ENCODE data around the gene LASP1NB.

The LASP1NB gene

DNA sequence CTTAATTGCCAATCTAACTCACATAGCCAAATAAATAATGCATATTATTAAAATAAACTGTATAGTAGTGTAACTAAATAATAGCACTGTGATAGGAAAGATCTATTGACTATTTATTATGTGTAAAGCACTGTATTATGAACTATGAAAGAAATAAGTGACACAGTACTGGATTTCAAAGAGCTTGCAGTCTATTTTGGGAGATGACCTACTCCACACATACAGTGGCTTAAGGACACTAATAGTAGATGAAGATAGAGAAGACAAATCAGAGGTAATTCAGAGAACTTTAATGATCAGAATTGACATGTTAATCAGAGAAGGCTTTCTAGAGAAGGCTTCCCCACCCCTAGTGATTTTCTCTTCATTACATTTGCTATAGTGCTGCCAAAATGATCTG lies 14.6 kb downstream of the LASP1NB start:
- no TSS peak for BruUV-seq (replicated peaks)
- ATAC-seq (no peak), DNase-seq (ENCODE audit: low read depth, low spot score) (no peak)
- no peaks in the 10 kb centered on the region for H3K27me3 ChIP-seq (ENCODE audit: control insufficient read depth, insufficient read depth, low read length)
- TF ChIP-seq TCF7L2 (IDR thresholded peaks at IDR 0.05; ENCODE audit: low read depth, low read length) (no peak), POLR2AphosphoS5 (IDR thresholded peaks at IDR 0.05; ENCODE audit: low read depth, low read length) (no peak), SIN3A (IDR thresholded peaks at IDR 0.05; ENCODE audit: borderline replicate concordance, insufficient read depth, low read depth, low read length) (no peak)
- TF ChIP-seq, protein P1, sequence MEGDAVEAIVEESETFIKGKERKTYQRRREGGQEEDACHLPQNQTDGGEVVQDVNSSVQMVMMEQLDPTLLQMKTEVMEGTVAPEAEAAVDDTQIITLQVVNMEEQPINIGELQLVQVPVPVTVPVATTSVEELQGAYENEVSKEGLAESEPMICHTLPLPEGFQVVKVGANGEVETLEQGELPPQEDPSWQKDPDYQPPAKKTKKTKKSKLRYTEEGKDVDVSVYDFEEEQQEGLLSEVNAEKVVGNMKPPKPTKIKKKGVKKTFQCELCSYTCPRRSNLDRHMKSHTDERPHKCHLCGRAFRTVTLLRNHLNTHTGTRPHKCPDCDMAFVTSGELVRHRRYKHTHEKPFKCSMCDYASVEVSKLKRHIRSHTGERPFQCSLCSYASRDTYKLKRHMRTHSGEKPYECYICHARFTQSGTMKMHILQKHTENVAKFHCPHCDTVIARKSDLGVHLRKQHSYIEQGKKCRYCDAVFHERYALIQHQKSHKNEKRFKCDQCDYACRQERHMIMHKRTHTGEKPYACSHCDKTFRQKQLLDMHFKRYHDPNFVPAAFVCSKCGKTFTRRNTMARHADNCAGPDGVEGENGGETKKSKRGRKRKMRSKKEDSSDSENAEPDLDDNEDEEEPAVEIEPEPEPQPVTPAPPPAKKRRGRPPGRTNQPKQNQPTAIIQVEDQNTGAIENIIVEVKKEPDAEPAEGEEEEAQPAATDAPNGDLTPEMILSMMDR (IDR thresholded peaks at IDR 0.05), result no peak
- TF ChIP-seq, protein P2, sequence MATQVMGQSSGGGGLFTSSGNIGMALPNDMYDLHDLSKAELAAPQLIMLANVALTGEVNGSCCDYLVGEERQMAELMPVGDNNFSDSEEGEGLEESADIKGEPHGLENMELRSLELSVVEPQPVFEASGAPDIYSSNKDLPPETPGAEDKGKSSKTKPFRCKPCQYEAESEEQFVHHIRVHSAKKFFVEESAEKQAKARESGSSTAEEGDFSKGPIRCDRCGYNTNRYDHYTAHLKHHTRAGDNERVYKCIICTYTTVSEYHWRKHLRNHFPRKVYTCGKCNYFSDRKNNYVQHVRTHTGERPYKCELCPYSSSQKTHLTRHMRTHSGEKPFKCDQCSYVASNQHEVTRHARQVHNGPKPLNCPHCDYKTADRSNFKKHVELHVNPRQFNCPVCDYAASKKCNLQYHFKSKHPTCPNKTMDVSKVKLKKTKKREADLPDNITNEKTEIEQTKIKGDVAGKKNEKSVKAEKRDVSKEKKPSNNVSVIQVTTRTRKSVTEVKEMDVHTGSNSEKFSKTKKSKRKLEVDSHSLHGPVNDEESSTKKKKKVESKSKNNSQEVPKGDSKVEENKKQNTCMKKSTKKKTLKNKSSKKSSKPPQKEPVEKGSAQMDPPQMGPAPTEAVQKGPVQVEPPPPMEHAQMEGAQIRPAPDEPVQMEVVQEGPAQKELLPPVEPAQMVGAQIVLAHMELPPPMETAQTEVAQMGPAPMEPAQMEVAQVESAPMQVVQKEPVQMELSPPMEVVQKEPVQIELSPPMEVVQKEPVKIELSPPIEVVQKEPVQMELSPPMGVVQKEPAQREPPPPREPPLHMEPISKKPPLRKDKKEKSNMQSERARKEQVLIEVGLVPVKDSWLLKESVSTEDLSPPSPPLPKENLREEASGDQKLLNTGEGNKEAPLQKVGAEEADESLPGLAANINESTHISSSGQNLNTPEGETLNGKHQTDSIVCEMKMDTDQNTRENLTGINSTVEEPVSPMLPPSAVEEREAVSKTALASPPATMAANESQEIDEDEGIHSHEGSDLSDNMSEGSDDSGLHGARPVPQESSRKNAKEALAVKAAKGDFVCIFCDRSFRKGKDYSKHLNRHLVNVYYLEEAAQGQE (IDR thresholded peaks at IDR 0.05; ENCODE audit: insufficient read depth in 1 of 2, low read depth in 2 of 2, low read length in 1 of 2), result no peak
- H3K9me3 ChIP-seq (ENCODE audit: control insufficient read depth, insufficient read depth, low read depth, low read length), result no peaks in the 10 kb centered on the region
- H3K27ac ChIP-seq (ENCODE audit: low read length), result no peak overlapping the region
- no peaks in the 10 kb centered on the region for H3K4me1 ChIP-seq (ENCODE audit: control insufficient read depth, insufficient read depth, low read length)
- no peak overlapping the region for H3K4me3 ChIP-seq (ENCODE audit: low read depth in 2 of 2, low read length in 2 of 2)
- ChIA-PET POLR2A (interaction anchor here (0.6 kb wide), 1 partner anchor 14 kb away, joined by 3 read pairs; no protein-coding TSS in a partner anchor), CTCF (no interaction called here)
- no peaks in the 10 kb centered on the region for H3K36me3 ChIP-seq (ENCODE audit: control insufficient read depth, insufficient read depth, low read length)
- intact Hi-C loops (cut with micrococcal nuclease; ENCODE audit: unreplicated experiment), result no loop called here
- in situ Hi-C loops (cut with HindIII; ENCODE audit: low pct_unique_long_range_greater_than_20kb, low sequenced_read_pairs), result no loop called here

DNA sequence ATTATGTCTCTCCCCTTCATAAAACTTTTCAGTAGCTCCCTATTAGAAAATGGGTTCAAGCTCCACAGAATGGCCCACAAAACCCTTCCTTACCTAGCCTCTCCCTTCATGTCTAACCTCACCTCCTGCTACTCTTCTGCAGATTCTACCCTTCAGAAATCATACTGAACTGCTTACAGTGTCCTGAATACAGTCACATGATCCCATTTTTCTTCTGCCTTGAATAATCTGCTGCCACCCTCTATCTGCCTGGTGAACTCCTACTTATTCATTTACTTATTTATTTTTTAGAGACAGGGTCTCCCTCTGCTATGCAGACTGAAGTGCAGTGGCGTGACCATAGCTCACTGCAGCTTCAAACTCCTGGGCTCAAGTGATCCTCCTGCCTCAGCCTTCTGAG lies 15.0 kb downstream of the LASP1NB start:
- CTCF ChIA-PET, result no interaction called here
- H3K27me3 ChIP-seq (ENCODE audit: control insufficient read depth, insufficient read depth, low read length), result no peaks in the 10 kb centered on the region
- POLR2A ChIA-PET, result interaction anchor here (0.6 kb wide), 1 partner anchor 34 kb away, joined by 6 read pairs; no protein-coding TSS in a partner anchor

More for the DNA sequence above, 15.0 kb downstream of the LASP1NB start:
- ATAC-seq (no peak), DNase-seq (ENCODE audit: low read depth, low spot score) (no peak)
- Histone ChIP-seq H3K36me3 (ENCODE audit: control insufficient read depth, insufficient read depth, low read length) (no peaks in the 10 kb centered on the region), H3K27ac (ENCODE audit: low read length) (no peak overlapping the region), H3K4me3 (ENCODE audit: low read depth in 2 of 2, low read length in 2 of 2) (no peak overlapping the region), H3K4me1 (ENCODE audit: control insufficient read depth, insufficient read depth, low read length) (no peaks in the 10 kb centered on the region), H3K9me3 (ENCODE audit: control insufficient read depth, insufficient read depth, low read depth, low read length) (no peaks in the 10 kb centered on the region)
- TF ChIP-seq, protein P1 (IDR thresholded peaks at IDR 0.05), result no peak
- no peak for TF ChIP-seq POLR2AphosphoS5 (IDR thresholded peaks at IDR 0.05; ENCODE audit: low read depth, low read length)
- TF ChIP-seq TCF7L2 (IDR thresholded peaks at IDR 0.05; ENCODE audit: low read depth, low read length), result no peak
- intact Hi-C loops (cut with micrococcal nuclease; ENCODE audit: unreplicated experiment), result no loop called here
- no TSS peak for BruUV-seq (replicated peaks)
- in situ Hi-C loops (cut with HindIII; ENCODE audit: low pct_unique_long_range_greater_than_20kb, low sequenced_read_pairs), result no loop called here

All from Panc1 (cell line).